ENCODE results near the gene MSLN.

The MSLN gene

GRCh38 chr16:724188-725040 lies 36.1 kb upstream of the MSLN start:
- no peak for DNase-seq

- DNase-seq: no peak
Measured at GRCh38 chr16:725041-725376, 35.5 kb upstream of the MSLN start.

GRCh38 chr16:725463-726187 lies 34.9 kb upstream of the MSLN start:
- DNase-seq: no peak

- no peak for DNase-seq
Measured at GRCh38 chr16:726188-726437, 34.4 kb upstream of the MSLN start.

GRCh38 chr16:726438-727290 lies 33.9 kb upstream of the MSLN start, which contains the start of the genes CCDC78 and HAGHL:
Gene CCDC78, minus strand, starts transcription at chr16:726443. Its CDS starts 76 bp downstream, at chr16:726367.
Gene HAGHL, plus strand, starts transcription at chr16:727106. Its CDS starts 404 bp downstream, at chr16:727510.
- peak; percentile 64 for DNase-seq

- peak; percentile 40 for DNase-seq
Measured at GRCh38 chr16:727291-727977, 33.1 kb upstream of the MSLN start.

GRCh38 chr16:728131-728889 lies 32.2 kb upstream of the MSLN start:
- peak; percentile 76 for DNase-seq

GRCh38 chr16:728890-729744 lies 31.4 kb upstream of the MSLN start:
- no peak for DNase-seq

- DNase-seq: no peak
Measured at GRCh38 chr16:729768-730665, 30.5 kb upstream of the MSLN start.

- no peak for DNase-seq
Measured at GRCh38 chr16:730666-731509, 29.6 kb upstream of the MSLN start.

- DNase-seq: no peak
Measured at GRCh38 chr16:732332-732731, 28.2 kb upstream of the MSLN start.

- DNase-seq: no peak
Measured at GRCh38 chr16:732936-733335, 27.6 kb upstream of the MSLN start.

GRCh38 chr16:733382-734207 lies 26.9 kb upstream of the MSLN start:
- no peak for DNase-seq

GRCh38 chr16:734208-734980 lies 26.1 kb upstream of the MSLN start:
- DNase-seq: no peak

- no peak for DNase-seq
Measured at GRCh38 chr16:734981-735881, 25.3 kb upstream of the MSLN start.

- no peak for DNase-seq
Measured at GRCh38 chr16:735982-736453, 24.5 kb upstream of the MSLN start.

Measured in CD4-positive, alpha-beta T cell treated with Interferon gamma for 1 hour (primary cell).